Keratinocyte (primary cell): Measurements from ENCODE around the gene ZG16B. TPM values are rescaled to one million over a fixed set of nuclear protein-coding genes. Genes with fewer than 3 reads are reported as not detected.

Experiments
- DNase-seq: peaks from one replicate; pipeline ENCODE4 v3.0.0-alpha.2; 2011; ENCODE audit warnings: low read depth, missing footprints, low spot score
- FAIRE-seq: peaks from 2 replicates; lab custom pipeline; 2011; peaks lifted over from hg19 to GRCh38; lab: Jason Lieb, UNC
- H2AFZ ChIP-seq: 2 replicates; pipeline ENCODE4 v1.6.0; 2012; ENCODE audit warnings: low read length, control low read depth, inconsistent platforms; ENCODE audit not compliant: control insufficient read depth
- H3K27ac ChIP-seq: 2 replicates; pipeline ENCODE4 v1.5.1; 2011; ENCODE audit warnings: low read length; ENCODE audit not compliant: control insufficient read depth, insufficient read depth
- H3K27me3 ChIP-seq: 3 replicates; pipeline ENCODE4 v1.6.0; 2011; ENCODE audit warnings: low read length; ENCODE audit not compliant: control insufficient read depth, insufficient read depth; ENCODE audit errors: extremely low read depth
- H3K36me3 ChIP-seq, 2 experiments: 2 replicates in 1 of 2; 3 replicates in 1 of 2; pipeline ENCODE4 v1.5.1; 2011; ENCODE audit warnings: low read length in 2 of 2, mild to moderate bottlenecking in 1 of 2; ENCODE audit not compliant: control insufficient read depth in 2 of 2, insufficient read depth in 2 of 2; ENCODE audit errors: extremely low read depth in 1 of 2
- H3K4me1 ChIP-seq: 3 replicates; pipeline ENCODE4 v1.5.1; 2011; ENCODE audit warnings: low read length; ENCODE audit not compliant: control insufficient read depth, insufficient read depth; ENCODE audit errors: extremely low read depth
- H3K4me2 ChIP-seq: 3 replicates; pipeline ENCODE4 v1.6.0; 2011; ENCODE audit warnings: low read depth, low read length; ENCODE audit not compliant: control insufficient read depth, insufficient read depth; ENCODE audit errors: extremely low read depth
- H3K4me3 ChIP-seq, 3 experiments: fragments of 200-600 bp in 1 of 3; sonication (generic) in 1 of 3; 2 replicates in 2 of 3; 3 replicates in 1 of 3; pipeline ENCODE4 v1.5.1; 2011 to 2016; ENCODE audit warnings: low read length in 3 of 3, mild to moderate bottlenecking in 3 of 3, control low read depth in 2 of 3, inconsistent platforms in 1 of 3, low read depth in 1 of 3, mixed read lengths in 1 of 3, mixed run types in 1 of 3, moderate library complexity in 1 of 3; ENCODE audit not compliant: control insufficient read depth in 2 of 3, insufficient read depth in 2 of 3; ENCODE audit errors: extremely low read depth in 1 of 3
- H3K79me2 ChIP-seq: 2 replicates; pipeline ENCODE4 v1.6.0; 2012; ENCODE audit warnings: low read length; ENCODE audit not compliant: control insufficient read depth, insufficient read depth
- H3K9ac ChIP-seq: 3 replicates; pipeline ENCODE4 v1.6.0; 2011; ENCODE audit warnings: low read length; ENCODE audit not compliant: control insufficient read depth, insufficient read depth; ENCODE audit errors: extremely low read depth
- H3K9me1 ChIP-seq: 3 replicates; pipeline ENCODE4 v1.6.0; 2011; ENCODE audit warnings: low read length; ENCODE audit not compliant: control insufficient read depth, insufficient read depth; ENCODE audit errors: extremely low read depth
- H3K9me3 ChIP-seq: 2 replicates; pipeline ENCODE4 v1.5.1; 2012; ENCODE audit warnings: low read depth, low read length; ENCODE audit not compliant: control insufficient read depth
- H4K20me1 ChIP-seq: 3 replicates; pipeline ENCODE4 v1.6.0; 2011; ENCODE audit warnings: low read length; ENCODE audit not compliant: control insufficient read depth, insufficient read depth; ENCODE audit errors: extremely low read depth
- CTCF ChIP-seq, 3 experiments: IDR thresholded peaks in 1 of 3; conservative IDR thresholded peaks in 1 of 3; optimal IDR thresholded peaks in 1 of 3; 2 replicates in 2 of 3; 3 replicates in 1 of 3; pipeline versions ENCODE3 to v1.5.1; 2011; ENCODE audit warnings: low read length in 3 of 3, mild to moderate bottlenecking in 3 of 3, moderate library complexity in 2 of 3, control low read depth in 1 of 3, inconsistent platforms in 1 of 3; ENCODE audit not compliant: insufficient read depth in 2 of 3; ENCODE audit errors: extremely low read depth in 1 of 3
- EZH2 ChIP-seq: IDR thresholded peaks from one replicate; pipeline ENCODE4 v1.6.1; 2012; ENCODE audit warnings: inconsistent platforms, mild to moderate bottlenecking, low read length, moderate library complexity
- dilution Hi-C: fragments of 300-500 bp; cut with MboI; formaldehyde crosslinking; loops from one replicate; pipeline ENCODE4 v1.7.0; 2020; ENCODE audit warnings: low sequenced_read_pairs; ENCODE audit not compliant: extremely low pct_ligation_motif_present
- polyA plus RNA-seq, 5 experiments: library from polyadenylated mRNA; depleted of rRNA in 3 of 5; stranded (reverse) in 3 of 5; stranded (forward) in 1 of 5; unstranded in 1 of 5; fragments of >200 nt; gene quantifications; 1 replicate in 1 of 5; 2 replicates in 3 of 5; 3 replicates in 1 of 5; pipeline versions ENCODE4 v1.2.1 to v1.2.3, GENCODE V29; 2011 to 2012; ENCODE audit warnings: missing spikeins in 2 of 5, low read depth in 1 of 5, low replicate concordance in 1 of 5

ZG16B gene
- polyA plus RNA-seq, 1 donor (not counting 4 experiments of a cell fraction or from before 2014, with no cell fraction given), result 2.1 TPM

GRCh38 chr16:2831203-2831602, 1.1 kb downstream of the ZG16B start:
- dilution Hi-C loops, result no loop called here
- H4K20me1 ChIP-seq, result no peaks in the 10 kb centered on the region
- no peak for FAIRE-seq
- H3K79me2 ChIP-seq, result no peaks in the 10 kb centered on the region
- TF ChIP-seq CTCF (optimal IDR thresholded peaks at IDR 0.05 in 1 of 3, IDR thresholded peaks at IDR 0.05 in 1 of 3, conservative IDR thresholded peaks at IDR 0.05 in 1 of 3; ENCODE audit: extremely low read depth in 1 of 3, insufficient read depth in 2 of 3, low read length in 3 of 3) (no peak), EZH2 (no peak)
- no peak overlapping the region for H3K9ac ChIP-seq
- H3K36me3 ChIP-seq, result no peaks in the 10 kb centered on the region
- peaks cover 57% of the 10 kb centered on the region for H3K27me3 ChIP-seq
- no peak overlapping the region for H2AFZ ChIP-seq
- DNase-seq, result no peak
- no peaks in the 10 kb centered on the region for H3K9me3 ChIP-seq
- H3K4me2 ChIP-seq, result no peak overlapping the region
- no peak overlapping the region for H3K4me3 ChIP-seq
- peaks cover 23% of the 10 kb centered on the region for H3K4me1 ChIP-seq
- H3K27ac ChIP-seq, result no peak overlapping the region
- H3K9me1 ChIP-seq, result no peaks in the 10 kb centered on the region

- Histone ChIP-seq H3K27ac (no peak overlapping the region), H3K79me2 (no peaks in the 10 kb centered on the region), H3K9me1 (no peaks in the 10 kb centered on the region), H3K4me1 (peaks cover 32% of the 10 kb centered on the region), H2AFZ (no peak overlapping the region), H3K36me3 (no peaks in the 10 kb centered on the region), H3K4me3 (no peak overlapping the region), H3K4me2 (no peak overlapping the region), H4K20me1 (no peaks in the 10 kb centered on the region), H3K27me3 (peaks cover 37% of the 10 kb centered on the region), H3K9me3 (no peaks in the 10 kb centered on the region), H3K9ac (no peak overlapping the region)
- DNase-seq, result no peak
- no peak for FAIRE-seq
- dilution Hi-C loops, result no loop called here
- TF ChIP-seq CTCF (optimal IDR thresholded peaks at IDR 0.05 in 1 of 3, IDR thresholded peaks at IDR 0.05 in 1 of 3, conservative IDR thresholded peaks at IDR 0.05 in 1 of 3; ENCODE audit: extremely low read depth in 1 of 3, insufficient read depth in 2 of 3, low read length in 3 of 3) (no peak), EZH2 (no peak)
These were observed 3.7 kb downstream of the ZG16B start for GRCh38 chr16:2833776-2834175.
